Measurements from ENCODE around the gene CFAP47. TPM values are rescaled to one million over a fixed set of nuclear protein-coding genes. Genes with fewer than 3 reads are reported as not detected.
"Not testable (repeated sequence)": the region's sequence is repeated elsewhere in the genome, so short reads cannot be mapped to it uniquely, and the experiment has no call there.

CFAP47 gene
- total and polyA plus RNA-seq, 2 of the 13 experiments (the other 11 are each of a cell fraction or from before 2014, with no cell fraction given), result not detected

- no peaks in the 10 kb centered on the region for H3K79me2 ChIP-seq (ENCODE audit: insufficient read depth, low read length)
- H3K4me2 ChIP-seq (ENCODE audit: low read depth, low read length), result no peak overlapping the region
- no peak overlapping the region for H3K4me3 ChIP-seq (replicated peaks in 1 of 3; ENCODE audit: insufficient read depth in 1 of 3, low read depth in 2 of 3, low read length in 3 of 3)
- H2AFZ ChIP-seq (ENCODE audit: low read length), result no peak overlapping the region
- intact Hi-C loops (cut with micrococcal nuclease; ENCODE audit: unreplicated experiment) (no loop called here), in situ Hi-C loops (cut with HindIII; ENCODE audit: extremely low pct_ligation_motif_present, low pct_unique_long_range_greater_than_20kb) (no loop called here)
- H3K4me1 ChIP-seq (ENCODE audit: insufficient read depth, low read length), result peaks cover 7% of the 10 kb centered on the region; the same call in 1 of the 2 replicates
- H3K9ac ChIP-seq (ENCODE audit: insufficient read depth, low read depth, low read length), result no peak overlapping the region
- FAIRE-seq (no peak), ATAC-seq (no peak), DNase-seq (ENCODE audit: low spot score) (no peak)
- H3K27me3 ChIP-seq (ENCODE audit: control insufficient read depth in 1 of 2, insufficient read depth in 2 of 2, low read length in 2 of 2), result no peaks in the 10 kb centered on the region
- H4K20me1 ChIP-seq (ENCODE audit: insufficient read depth, low read length), result no peaks in the 10 kb centered on the region
- WGBS (ENCODE audit: low lambda C conversion rate), result 0% methylated on average over 1 of the region's 1 CpG
- H3K27ac ChIP-seq (ENCODE audit: extremely low read length, insufficient read depth, low read length), result no peak overlapping the region
- ChIA-PET CTCF (ENCODE audit: low intra/inter-chr PET ratio, low total read pairs) (no interaction called here), POLR2A (no interaction called here)
- no TSS peak for BruUV-seq (replicated peaks)
- no peak for TF ChIP-seq RNF2 (conservative IDR thresholded peaks at IDR 0.05; ENCODE audit: low read depth)
- H3K36me3 ChIP-seq (replicated peaks in 1 of 2; ENCODE audit: control insufficient read depth in 1 of 2, insufficient read depth in 2 of 2, low read length in 2 of 2), result no peaks in the 10 kb centered on the region
- no peaks in the 10 kb centered on the region for H3K9me3 ChIP-seq (ENCODE audit: low read length)
Measured at GRCh38 chrX:36218801-36219200, 299.3 kb downstream of the CFAP47 start.

- in situ Hi-C loops (cut with HindIII; ENCODE audit: extremely low pct_ligation_motif_present, low pct_unique_long_range_greater_than_20kb); H4K20me1 ChIP-seq (ENCODE audit: insufficient read depth, low read length); POLR2A ChIA-PET; H3K27ac ChIP-seq (ENCODE audit: extremely low read length, insufficient read depth, low read length); H3K27me3 ChIP-seq (ENCODE audit: control insufficient read depth in 1 of 2, insufficient read depth in 2 of 2, low read length in 2 of 2); ATAC-seq; CTCF ChIA-PET (ENCODE audit: low intra/inter-chr PET ratio, low total read pairs); H3K9me3 ChIP-seq (ENCODE audit: low read length); H3K4me1 ChIP-seq (ENCODE audit: insufficient read depth, low read length); intact Hi-C loops (cut with micrococcal nuclease; ENCODE audit: unreplicated experiment); H3K9ac ChIP-seq (ENCODE audit: insufficient read depth, low read depth, low read length); H3K4me2 ChIP-seq (ENCODE audit: low read depth, low read length); H3K36me3 ChIP-seq (replicated peaks in 1 of 2; ENCODE audit: control insufficient read depth in 1 of 2, insufficient read depth in 2 of 2, low read length in 2 of 2); H3K79me2 ChIP-seq (ENCODE audit: insufficient read depth, low read length); BruUV-seq (replicated peaks); DNase-seq (ENCODE audit: low spot score); H3K4me3 ChIP-seq (replicated peaks in 1 of 3; ENCODE audit: insufficient read depth in 1 of 3, low read depth in 2 of 3, low read length in 3 of 3); H2AFZ ChIP-seq (ENCODE audit: low read length); FAIRE-seq: not testable (repeated sequence)
- no CpG with 5 or more reads among the region's 21 CpGs for WGBS (ENCODE audit: low lambda C conversion rate)
Measured at GRCh38 chrX:36234840-36235528, 315.4 kb downstream of the CFAP47 start.

GRCh38 chrX:36241397-36241796, 321.9 kb downstream of the CFAP47 start:
- intact Hi-C loops (cut with micrococcal nuclease; ENCODE audit: unreplicated experiment) (no loop called here), in situ Hi-C loops (cut with HindIII; ENCODE audit: extremely low pct_ligation_motif_present, low pct_unique_long_range_greater_than_20kb) (no loop called here)
- DNase-seq (ENCODE audit: low spot score) (no peak), ATAC-seq (no peak), FAIRE-seq (no peak)
- Histone ChIP-seq H3K4me3 (replicated peaks in 1 of 3; ENCODE audit: insufficient read depth in 1 of 3, low read depth in 2 of 3, low read length in 3 of 3) (no peak overlapping the region), H3K36me3 (replicated peaks in 1 of 2; ENCODE audit: control insufficient read depth in 1 of 2, insufficient read depth in 2 of 2, low read length in 2 of 2) (no peaks in the 10 kb centered on the region), H3K27ac (ENCODE audit: extremely low read length, insufficient read depth, low read length) (no peak overlapping the region), H4K20me1 (ENCODE audit: insufficient read depth, low read length) (no peaks in the 10 kb centered on the region), H3K9me3 (ENCODE audit: low read length) (peaks cover 8% of the 10 kb centered on the region; the same call in 1 of the 2 replicates), H3K9ac (ENCODE audit: insufficient read depth, low read depth, low read length) (no peak overlapping the region), H3K27me3 (ENCODE audit: control insufficient read depth in 1 of 2, insufficient read depth in 2 of 2, low read length in 2 of 2) (no peaks in the 10 kb centered on the region), H3K4me1 (ENCODE audit: insufficient read depth, low read length) (no peaks in the 10 kb centered on the region), H2AFZ (ENCODE audit: low read length) (no peak overlapping the region), H3K4me2 (ENCODE audit: low read depth, low read length) (no peak overlapping the region), H3K79me2 (ENCODE audit: insufficient read depth, low read length) (no peaks in the 10 kb centered on the region)
- CTCF ChIA-PET (ENCODE audit: low intra/inter-chr PET ratio, low total read pairs), result no interaction called here
- WGBS (ENCODE audit: low lambda C conversion rate), result no CpG with 5 or more reads among the region's 1 CpG
- no TSS peak for BruUV-seq (replicated peaks)
- POLR2A ChIA-PET, result no interaction called here
- no peak for TF ChIP-seq ZKSCAN8 (CRISPR knock-in tag; IDR thresholded peaks at IDR 0.05; ENCODE audit: borderline replicate concordance)

Data from HepG2 (cell line).